Spleen (tissue), 7 donors: Measurements from ENCODE around the gene ATG101.

Experiments
- CTCF ChIP-seq, 11 experiments: fragments of 200-600 bp in 7 of 11; fragments of 450-650 bp in 4 of 11; sonication (generic) in 4 of 11; IDR thresholded peaks in 8 of 11; conservative IDR thresholded peaks in 3 of 11; 1 replicate in 7 of 11; 2 replicates in 4 of 11; pipeline versions ENCODE4 v1.4.0 to v1.8.0; 2016 to 2021; ENCODE audit warnings: antibody characterized with exemption in 11 of 11, inconsistent platforms in 4 of 11, mild to moderate bottlenecking in 1 of 11
- POLR2A ChIP-seq, 3 donors: fragments of 450-650 bp; IDR thresholded peaks; one replicate each; pipeline ENCODE4 v1.5.1; 2017; ENCODE audit warnings: antibody characterized with exemption in 3 of 3, mild to moderate bottlenecking in 1 of 3
- POLR2AphosphoS5 ChIP-seq, 3 donors: sonication (generic); formaldehyde crosslinking; IDR thresholded peaks; one replicate each; pipeline ENCODE4 v1.5.1; 2017; ENCODE audit warnings: antibody characterized with exemption in 3 of 3
- donor health status: DM: no; HTN: no; CAD: no; lungs with moderate emphysema.
- donor health status: DM: no; HTN: no; CAD: no.
- donor health status: DM: no; HTN: no; CAD: no.

DNA sequence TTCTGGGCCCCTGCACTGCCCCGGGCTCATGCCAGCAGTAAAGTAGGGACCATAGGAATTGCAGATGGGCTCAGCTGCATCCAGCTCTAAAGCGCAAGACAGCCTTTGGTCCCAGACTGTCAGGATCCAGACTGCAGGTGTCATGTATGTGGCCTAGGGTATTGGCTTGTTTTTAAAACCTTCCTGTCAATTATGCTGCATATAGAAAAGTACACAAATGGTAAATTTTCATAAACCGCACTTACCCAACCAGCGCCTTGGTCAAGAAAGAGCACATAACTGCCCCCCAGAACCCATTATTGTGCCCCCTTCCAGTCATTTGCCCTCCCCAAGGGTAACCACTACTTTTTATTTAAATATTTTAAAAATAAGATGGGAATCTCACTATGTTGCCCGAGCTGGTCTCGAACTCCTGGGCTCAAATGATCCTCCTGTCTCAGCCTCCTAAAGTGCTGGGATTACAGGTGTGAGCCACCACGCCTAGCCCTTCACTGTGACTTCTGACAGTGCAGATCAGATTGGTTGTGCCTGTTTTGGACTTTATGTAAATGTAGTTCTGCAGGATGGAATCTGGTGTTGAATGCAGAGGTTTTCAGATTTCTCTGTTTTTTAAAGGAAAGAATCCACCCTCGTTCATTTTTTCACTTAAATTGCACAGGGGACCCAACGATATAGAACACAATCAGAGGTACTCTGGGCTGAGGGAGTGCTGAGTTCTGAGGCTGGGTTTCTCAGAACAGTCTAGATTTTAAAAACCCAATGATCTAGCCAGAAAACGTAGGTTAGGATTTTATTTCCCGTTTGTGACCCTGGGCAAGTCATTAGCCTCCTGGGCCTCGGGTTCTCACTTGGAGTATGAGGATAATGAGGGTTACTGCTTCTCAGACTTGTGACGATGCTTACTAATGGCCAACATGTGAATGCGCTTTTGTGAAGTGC, 11.9 kb upstream of the ATG101 start:
- TF ChIP-seq CTCF (IDR thresholded peaks at IDR 0.05 in 8 of 11, conservative IDR thresholded peaks at IDR 0.05 in 3 of 11) (no peak), POLR2A (IDR thresholded peaks at IDR 0.05) (no peak), POLR2AphosphoS5 (IDR thresholded peaks at IDR 0.05) (no peak)
